SK-N-DZ (cell line): ENCODE measurements around the gene DTWD2.
A peak's percentile ranks its signal among the peaks of the same experiment; 100 is the strongest.
"Not testable (repeated sequence)": the region's sequence is repeated elsewhere in the genome, so short reads cannot be mapped to it uniquely, and the experiment has no call there.

Experiments
- DNase-seq: peaks from one replicate; pipeline ENCODE4 v3.0.0-alpha.2; 2015; ENCODE audit warnings: low spot score

DTWD2 gene

DNA sequence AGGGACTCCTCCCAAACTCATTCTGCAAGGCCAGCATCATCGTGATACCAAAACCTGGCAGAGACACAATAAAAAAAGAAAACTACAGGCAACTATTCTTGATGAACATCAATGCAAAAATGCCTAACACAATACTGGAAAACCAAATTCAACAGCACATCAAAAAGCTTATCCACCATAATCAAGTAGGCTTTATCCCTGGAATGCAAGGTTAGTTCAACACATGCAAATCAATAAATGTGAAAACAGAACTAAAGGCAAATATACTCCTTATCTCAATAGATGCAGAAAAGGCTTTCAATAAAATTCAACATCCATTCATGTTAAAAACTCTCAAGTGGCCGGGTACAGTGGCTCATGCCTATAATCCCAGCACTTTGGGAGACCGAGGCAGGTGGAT lies 111.5 kb downstream of the DTWD2 start:
- DNase-seq = not testable (repeated sequence)

- no peak for DNase-seq
These were observed 113.2 kb downstream of the DTWD2 start for GRCh38 chr5:118875131-118875530.

DNA sequence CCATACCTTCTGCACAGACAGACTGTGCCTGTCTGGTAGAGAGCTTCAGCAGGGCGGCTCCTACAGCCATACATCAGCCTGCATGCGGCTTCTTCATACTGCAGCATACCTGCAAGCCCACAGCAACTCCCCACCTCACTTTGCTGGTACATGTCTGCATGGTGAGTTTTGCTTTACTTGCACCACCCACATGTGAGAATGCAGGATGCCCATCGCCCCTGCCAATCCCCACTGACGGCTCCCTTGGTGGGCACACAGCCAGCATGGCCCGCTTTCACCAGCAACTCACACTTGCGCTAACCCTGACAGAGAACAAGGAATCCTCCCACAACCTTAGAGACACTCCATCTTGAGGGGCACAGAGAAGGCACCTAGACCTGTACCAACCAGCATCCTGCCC lies 114.9 kb downstream of the DTWD2 start:
- DNase-seq = no peak

GRCh38 chr5:118863345-118863744 lies 125.0 kb downstream of the DTWD2 start:
- DNase-seq = no peak

DNA sequence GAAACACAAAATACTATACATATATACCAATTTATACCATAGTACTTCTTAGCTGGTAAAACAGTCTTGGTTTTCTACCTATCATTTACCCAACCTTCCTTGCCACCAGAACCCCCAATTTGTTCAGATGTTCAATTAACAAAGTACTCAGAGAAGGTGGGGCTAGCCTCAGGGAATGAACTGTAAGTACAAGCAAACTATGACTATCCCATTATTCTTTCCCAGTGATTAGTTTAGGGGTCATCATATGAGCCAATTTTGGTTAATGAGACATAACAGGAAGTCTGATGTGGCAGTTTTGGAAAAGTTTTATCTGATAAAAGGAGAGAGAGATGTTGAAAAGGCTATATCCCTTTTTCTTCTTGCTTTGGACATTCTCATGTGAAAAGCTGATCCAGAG lies 125.8 kb downstream of the DTWD2 start:
- DNase-seq = no peak

DNA sequence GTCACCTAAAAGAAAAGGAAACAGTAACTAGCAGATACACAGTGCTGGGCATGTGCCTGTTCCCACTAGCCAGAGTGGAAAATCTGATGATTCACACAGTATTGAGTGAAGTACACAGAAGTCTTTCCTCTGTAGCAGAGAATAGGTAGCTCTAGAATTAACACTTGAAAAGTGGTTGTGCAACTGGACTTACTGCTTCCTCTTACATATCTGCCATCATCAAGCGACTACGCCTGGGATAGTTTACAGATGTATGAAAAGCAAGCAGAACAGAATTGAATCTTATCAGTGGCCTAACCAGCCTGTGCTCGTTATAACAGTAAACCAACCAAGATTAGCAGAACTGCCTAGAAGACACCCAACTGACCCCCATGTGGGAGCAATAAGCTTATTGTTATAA lies 130.6 kb downstream of the DTWD2 start:
- no peak for DNase-seq

- DNase-seq = no peak
These were observed 133.5 kb downstream of the DTWD2 start for GRCh38 chr5:118854819-118855218.

DNA sequence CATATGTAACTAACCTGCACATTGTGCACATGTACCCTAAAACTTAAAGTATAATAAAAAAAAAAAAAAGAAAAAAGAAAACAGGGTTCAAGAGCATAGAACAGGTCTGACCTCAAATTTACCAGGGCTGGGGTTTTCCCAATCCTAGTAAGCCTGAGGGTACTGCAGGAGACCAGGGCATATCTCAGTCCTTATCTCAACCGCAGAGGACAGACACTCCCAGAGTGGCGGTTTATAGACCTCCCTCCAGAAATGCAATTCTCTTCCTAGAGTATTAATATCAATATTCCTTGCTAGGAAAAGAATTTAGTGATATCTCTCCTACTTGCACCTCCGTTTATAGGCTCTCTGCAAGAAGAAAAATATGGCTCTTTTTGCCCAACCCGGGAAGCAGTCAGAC lies 136.6 kb downstream of the DTWD2 start:
- DNase-seq = not testable (repeated sequence)

DNA sequence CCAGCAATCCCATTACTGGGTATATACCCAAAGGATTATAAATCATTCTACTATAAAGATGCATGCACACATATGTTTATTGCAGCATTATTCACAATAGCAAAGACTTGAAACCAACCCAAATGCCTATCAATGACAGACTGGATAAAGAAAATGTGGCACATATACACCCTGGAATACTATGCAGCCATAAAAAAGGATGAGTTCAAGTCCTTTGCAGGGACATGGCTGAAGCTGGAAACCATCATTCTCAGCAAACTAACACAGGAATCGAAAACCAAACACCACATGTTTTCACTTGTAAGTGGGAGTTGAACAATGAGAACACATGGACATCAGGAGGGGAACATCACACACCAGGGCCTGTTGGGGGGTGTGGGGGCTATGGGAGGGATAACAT lies 138.8 kb downstream of the DTWD2 start:
- DNase-seq = not testable (repeated sequence)

GRCh38 chr5:118844351-118844750 lies 144.0 kb downstream of the DTWD2 start:
- no peak for DNase-seq

GRCh38 chr5:118834710-118835109 lies 153.6 kb downstream of the DTWD2 start:
- DNase-seq = no peak

GRCh38 chr5:118832974-118833373 lies 155.4 kb downstream of the DTWD2 start:
- no peak for DNase-seq

DNA sequence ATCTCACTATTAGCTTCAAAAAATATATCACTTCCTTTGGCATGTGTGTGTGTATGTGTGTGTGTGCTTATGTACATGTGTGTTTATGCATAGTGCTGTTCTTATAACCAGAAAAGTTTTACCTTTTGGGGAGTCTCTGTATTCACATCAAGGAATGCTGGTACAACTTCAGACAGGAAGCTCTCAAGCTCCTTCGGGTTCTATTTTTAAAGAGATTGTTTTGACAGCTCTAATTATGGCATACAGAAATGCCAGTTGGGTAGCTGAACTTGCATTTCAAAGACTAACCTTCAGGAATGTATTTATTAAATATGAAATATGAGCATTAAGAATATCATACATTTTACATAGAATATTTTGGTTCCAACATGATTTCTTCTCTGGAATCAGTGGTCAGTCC lies 163.1 kb downstream of the DTWD2 start:
- no peak for DNase-seq

DNA sequence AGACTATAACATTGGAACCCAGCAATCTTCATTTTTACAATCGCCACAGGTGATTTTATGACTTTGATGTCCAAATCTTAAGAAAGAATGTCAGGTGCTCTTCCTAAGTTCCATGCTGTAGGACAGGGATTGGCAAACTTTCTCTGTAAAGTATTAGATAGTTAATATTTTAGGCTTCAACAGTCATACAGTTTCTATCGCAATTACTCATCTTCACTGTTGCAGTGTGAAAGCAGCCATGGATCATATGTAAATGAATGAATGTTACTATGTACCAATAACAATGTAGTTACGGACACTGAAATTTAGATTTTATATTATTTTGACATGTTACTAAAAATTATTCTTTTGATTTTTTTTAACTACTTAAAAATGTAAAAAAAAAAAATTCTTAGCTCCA lies 169.7 kb downstream of the DTWD2 start:
- DNase-seq = no peak

- DNase-seq = peak; percentile 98
These were observed 179.9 kb downstream of the DTWD2 start for GRCh38 chr5:118808441-118808840.

- no peak for DNase-seq
These were observed 181.8 kb downstream of the DTWD2 start for GRCh38 chr5:118806571-118806970.

- DNase-seq = no peak
These were observed 186.0 kb downstream of the DTWD2 start for GRCh38 chr5:118802335-118802734.

DNA sequence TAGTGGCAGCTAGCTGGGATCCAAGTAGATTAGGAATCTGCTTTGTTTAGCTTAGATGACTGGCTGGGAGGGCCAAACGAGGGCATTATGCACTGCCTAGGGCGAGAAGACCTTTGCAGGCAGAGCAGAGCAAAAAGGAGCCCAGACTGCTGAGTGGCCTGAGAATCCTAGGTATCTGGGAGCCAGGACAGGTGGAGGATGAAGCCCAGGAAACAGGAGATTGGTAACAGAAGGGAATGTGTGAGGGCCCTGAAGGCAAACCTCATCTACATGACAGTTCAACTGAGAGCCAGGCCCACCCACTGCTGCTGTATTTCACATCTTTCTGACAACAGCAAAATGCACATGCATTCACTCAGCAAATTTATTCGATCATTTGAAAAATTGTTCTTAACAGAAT lies 192.3 kb downstream of the DTWD2 start:
- no peak for DNase-seq

- peak; percentile 65 for DNase-seq
These were observed 194.1 kb downstream of the DTWD2 start for GRCh38 chr5:118794281-118794680.

DNA sequence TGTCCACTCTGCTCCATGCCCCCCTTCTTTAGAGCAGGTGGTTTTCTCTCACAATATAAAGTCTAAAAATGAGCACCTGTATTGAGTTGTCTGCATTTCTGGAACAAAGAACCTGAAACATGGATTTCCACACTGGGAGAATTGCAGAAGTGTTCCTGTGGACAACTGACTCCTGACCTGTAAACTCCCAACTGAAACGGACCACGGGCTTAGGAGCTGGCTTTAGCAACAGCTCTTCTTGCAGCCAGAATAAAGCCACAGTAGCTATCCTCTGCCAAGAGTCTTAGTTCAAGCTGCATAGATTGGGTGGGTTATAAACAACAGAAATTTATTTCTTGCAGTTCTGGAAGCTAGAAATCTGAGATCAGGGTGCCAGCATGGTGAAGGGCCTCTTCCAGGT lies 194.7 kb downstream of the DTWD2 start:
- DNase-seq = no peak

DNA sequence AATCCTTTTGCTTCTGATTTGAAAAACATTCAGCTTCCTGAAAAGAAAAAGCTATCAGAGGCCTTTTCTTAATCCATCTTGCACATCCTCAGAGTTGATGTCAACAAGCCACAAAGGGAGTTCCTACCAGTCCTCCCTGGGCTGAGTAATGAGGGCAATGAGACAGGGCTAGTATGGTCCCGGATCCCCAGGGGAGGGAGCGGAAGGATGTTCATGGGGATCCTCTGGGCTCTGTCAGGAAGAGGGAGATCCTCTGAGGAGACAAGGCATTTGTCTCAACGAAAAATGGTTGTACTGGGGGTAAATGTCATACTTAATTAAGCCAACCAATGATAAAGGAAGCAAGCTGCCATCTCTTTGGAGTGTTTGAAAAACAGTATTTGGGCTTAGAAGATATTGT lies 195.3 kb downstream of the DTWD2 start:
- peak; percentile 97 for DNase-seq

DNA sequence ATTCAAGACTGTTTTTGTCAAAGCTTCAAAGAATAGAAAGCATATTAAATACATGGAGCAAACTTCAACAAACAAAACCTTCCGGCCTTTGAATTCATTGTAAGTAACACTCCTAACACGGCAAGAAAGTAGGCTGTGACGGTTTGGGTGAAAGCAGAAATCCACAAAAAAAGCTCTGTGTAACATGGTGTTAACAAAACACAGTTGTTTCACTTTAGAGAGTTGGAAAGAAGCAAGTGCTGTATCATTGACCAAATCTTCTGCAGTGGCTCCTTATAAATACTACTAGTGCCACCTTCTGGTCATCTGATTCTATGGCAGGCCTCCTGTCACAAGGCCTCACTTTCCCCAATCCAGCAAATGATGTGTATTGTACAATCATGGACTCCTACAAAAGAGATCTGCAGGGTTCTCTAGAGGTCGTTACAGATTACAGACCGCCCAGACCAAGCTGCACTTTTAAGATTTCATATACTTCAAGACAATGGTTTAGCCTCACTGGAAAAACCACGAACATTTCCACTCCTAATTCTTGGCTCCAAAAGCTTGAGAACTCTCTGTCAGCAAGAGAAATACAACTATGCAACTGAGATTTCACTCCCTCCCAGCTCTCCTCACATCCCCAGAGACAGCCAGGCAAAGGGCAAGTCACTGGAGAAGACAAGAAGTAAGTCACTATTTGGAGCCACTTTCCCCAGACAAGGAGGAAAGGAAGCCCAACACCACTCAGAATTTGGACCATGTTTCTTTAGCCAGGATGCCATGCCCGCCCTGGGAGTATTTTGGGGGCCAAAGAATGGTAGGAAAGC lies 196.2 kb downstream of the DTWD2 start:
- peak; percentile 77 for DNase-seq

DNA sequence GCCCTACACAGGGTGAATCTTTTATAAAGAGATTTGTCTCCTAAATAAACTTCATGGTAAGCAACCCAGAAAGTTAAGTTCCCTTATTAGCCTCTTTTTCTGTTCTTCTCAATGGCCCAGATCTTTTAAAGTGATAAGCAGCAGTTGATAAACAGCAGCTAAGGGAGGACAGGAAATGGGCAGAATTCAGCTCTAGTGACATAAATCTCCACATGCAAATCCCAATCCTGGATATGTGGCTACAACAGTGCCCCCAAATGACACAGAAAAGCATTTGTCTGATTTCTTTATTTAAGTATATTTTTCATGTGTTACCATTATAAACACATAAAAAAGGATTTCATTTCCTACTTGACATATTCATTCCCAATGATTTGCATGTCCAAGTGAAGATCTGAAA lies 199.0 kb downstream of the DTWD2 start:
- no peak for DNase-seq

GRCh38 chr5:118788351-118788750 lies 200.0 kb downstream of the DTWD2 start:
- no peak for DNase-seq
